ENCODE results near the gene ZSWIM1. TPM values are rescaled to one million over a fixed set of nuclear protein-coding genes. Genes with fewer than 3 reads are reported as not detected.
"Not testable (repeated sequence)": the region's sequence is repeated elsewhere in the genome, so short reads cannot be mapped to it uniquely, and the experiment has no call there.

Gene ZSWIM1
- total RNA-seq, 1 donor from 2014 or later, result 8.1 TPM

- intact Hi-C loops (cut with DNase I), result no loop called here
- ATAC-seq (peak; percentile 0), DNase-seq (ENCODE audit: low spot score) (no peak)
Observed at GRCh38 chr20:45918779-45919537, 37.9 kb downstream of the ZSWIM1 start.

GRCh38 chr20:45919542-45920399 is 38.7 kb downstream of the ZSWIM1 start:
- DNase-seq (ENCODE audit: low spot score) (peak; percentile 89), ATAC-seq (peak; percentile 88)
- intact Hi-C loops (cut with DNase I), result no loop called here

GRCh38 chr20:45920462-45921336 is 39.7 kb downstream of the ZSWIM1 start:
- DNase-seq (ENCODE audit: low spot score), result no peak
- no peak for ATAC-seq
- intact Hi-C loops (cut with DNase I), result no loop called here

- intact Hi-C loops (cut with DNase I), result no loop called here
- no peak for ATAC-seq
- DNase-seq (ENCODE audit: low spot score), result no peak
Observed at GRCh38 chr20:45921337-45922189, 40.5 kb downstream of the ZSWIM1 start.

- ATAC-seq (peak; percentile 71), DNase-seq (ENCODE audit: low spot score) (no peak)
- intact Hi-C loops (cut with DNase I), result no loop called here
Observed at GRCh38 chr20:45924391-45925261, 43.6 kb downstream of the ZSWIM1 start.

GRCh38 chr20:45925821-45926506 is 44.9 kb downstream of the ZSWIM1 start:
- no peak for ATAC-seq
- DNase-seq (ENCODE audit: low spot score), result no peak

GRCh38 chr20:45926731-45927070 is 45.7 kb downstream of the ZSWIM1 start:
- DNase-seq (ENCODE audit: low spot score) (no peak), ATAC-seq (no peak)

More at GRCh38 chr20:45925821-45926506, 44.9 kb downstream of the ZSWIM1 start:
- intact Hi-C loops (cut with DNase I), result no loop called here

GRCh38 chr20:45927071-45927878 is 46.2 kb downstream of the ZSWIM1 start:
- no peak for DNase-seq (ENCODE audit: low spot score)
- intact Hi-C loops (cut with DNase I), result no loop called here
- ATAC-seq, result no peak

More at GRCh38 chr20:45926731-45927070, 45.7 kb downstream of the ZSWIM1 start:
- intact Hi-C loops (cut with DNase I), result no loop called here

- ATAC-seq; DNase-seq (ENCODE audit: low spot score); intact Hi-C loops (cut with DNase I): not testable (repeated sequence)
Observed at GRCh38 chr20:45931680-45932079, 50.7 kb downstream of the ZSWIM1 start.

GRCh38 chr20:45933266-45934045 is 52.4 kb downstream of the ZSWIM1 start:
- intact Hi-C loops (cut with DNase I), result no loop called here
- DNase-seq (ENCODE audit: low spot score), result peak; percentile 83
- ATAC-seq, result peak; percentile 55

- peak; percentile 57 for ATAC-seq
Observed at GRCh38 chr20:45934046-45934585, 53.1 kb downstream of the ZSWIM1 start.

More at GRCh38 chr20:45934046-45934585, 53.1 kb downstream of the ZSWIM1 start:
- peak; percentile 89 for DNase-seq (ENCODE audit: low spot score)
- intact Hi-C loops (cut with DNase I), result no loop called here
